GM18861 (cell line): ENCODE data around the gene FCN1.

Experiments used
- ATAC-seq: cut with Tn5 transposase; IDR thresholded peaks from one replicate; pipeline ENCODE4 v1.9.1; 2021; ENCODE audit not compliant: unreplicated experiment

FCN1 gene

GRCh38 chr9:134915046-134915985 lies 2.4 kb downstream of the FCN1 start:
- no peak for ATAC-seq

GRCh38 chr9:134914501-134914834 lies 3.2 kb downstream of the FCN1 start:
- ATAC-seq: no peak

- ATAC-seq: no peak
These were observed 3.8 kb downstream of the FCN1 start for GRCh38 chr9:134913713-134914500.

- ATAC-seq: no peak
These were observed 4.5 kb downstream of the FCN1 start for GRCh38 chr9:134913041-134913712.

- ATAC-seq: no peak
These were observed 5.4 kb downstream of the FCN1 start for GRCh38 chr9:134912126-134912840.

GRCh38 chr9:134909511-134910481 lies 7.9 kb downstream of the FCN1 start:
- no peak for ATAC-seq

GRCh38 chr9:134908524-134909309 lies 9.0 kb downstream of the FCN1 start:
- no peak for ATAC-seq

- ATAC-seq: no peak
These were observed 14.8 kb downstream of the FCN1 start for GRCh38 chr9:134902936-134903335.

GRCh38 chr9:134899818-134900217 lies 17.9 kb downstream of the FCN1 start:
- no peak for ATAC-seq

GRCh38 chr9:134899168-134899567 lies 18.5 kb downstream of the FCN1 start:
- ATAC-seq: no peak

- ATAC-seq: no peak
These were observed 19.4 kb downstream of the FCN1 start for GRCh38 chr9:134898319-134898718.

- no peak for ATAC-seq
These were observed 20.0 kb downstream of the FCN1 start for GRCh38 chr9:134897584-134898170.

GRCh38 chr9:134896834-134897583 lies 20.7 kb downstream of the FCN1 start:
- ATAC-seq: no peak

GRCh38 chr9:134895908-134896833 lies 21.5 kb downstream of the FCN1 start:
- ATAC-seq: no peak

- no peak for ATAC-seq
These were observed 22.2 kb downstream of the FCN1 start for GRCh38 chr9:134895567-134895907.

GRCh38 chr9:134895097-134895496 lies 22.6 kb downstream of the FCN1 start:
- ATAC-seq: no peak
